NAMALWA (cell line): ENCODE results near the gene RPTOR.

ENCODE experiments used
- DNase-seq: peaks from one replicate; pipeline ENCODE4 v3.0.0-alpha.2; 2015; ENCODE audit warnings: low spot score

Gene RPTOR

DNA sequence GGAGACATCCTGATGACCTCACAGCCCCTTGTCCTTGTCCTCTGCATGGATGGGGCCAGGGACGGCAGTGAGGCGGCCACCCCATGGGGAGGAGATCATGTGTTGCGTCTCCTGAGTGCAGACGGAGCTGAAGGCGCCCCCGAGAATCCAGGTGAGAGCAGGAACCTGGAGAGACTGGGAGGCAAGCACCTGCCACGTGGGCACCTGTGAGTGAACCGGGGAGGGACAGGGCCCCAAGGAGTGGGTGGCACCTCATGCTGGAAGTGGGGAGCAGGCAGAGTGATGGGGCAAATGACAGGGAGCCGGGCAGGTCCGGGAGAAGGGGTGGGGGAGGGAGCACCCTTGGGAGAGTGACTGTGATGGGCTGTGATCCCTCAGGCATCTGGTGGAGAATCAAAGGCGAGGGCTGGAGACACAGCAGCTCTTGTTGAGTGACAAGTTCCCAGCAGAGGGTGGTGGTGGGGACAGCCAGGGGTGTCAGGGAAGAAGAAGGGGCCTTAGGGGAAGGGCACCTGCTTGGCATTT, 272.7 kb downstream of the RPTOR start:
- no peak for DNase-seq

DNA sequence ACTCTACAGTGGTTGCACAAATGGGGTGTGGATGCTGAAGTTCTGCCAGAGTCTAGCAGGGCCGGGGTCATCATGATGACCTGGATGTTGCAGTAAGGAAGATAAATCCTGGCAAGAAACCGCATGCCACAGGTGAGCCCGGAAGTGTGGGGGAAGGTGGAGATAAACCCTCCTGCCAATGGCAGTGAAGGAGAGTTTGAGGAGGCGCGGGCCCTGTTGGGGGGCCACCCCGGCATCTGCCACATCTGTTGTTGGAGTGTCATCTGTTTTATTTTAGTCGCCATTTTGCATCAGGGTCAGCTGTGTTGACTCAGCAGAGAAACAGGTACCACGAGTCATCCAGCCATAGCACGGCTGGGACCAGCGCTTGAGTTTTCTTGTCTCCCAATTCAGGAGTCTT, 273.2 kb downstream of the RPTOR start:
- DNase-seq: no peak

GRCh38 chr17:80818871-80819270, 274.2 kb downstream of the RPTOR start:
- no peak for DNase-seq

DNA sequence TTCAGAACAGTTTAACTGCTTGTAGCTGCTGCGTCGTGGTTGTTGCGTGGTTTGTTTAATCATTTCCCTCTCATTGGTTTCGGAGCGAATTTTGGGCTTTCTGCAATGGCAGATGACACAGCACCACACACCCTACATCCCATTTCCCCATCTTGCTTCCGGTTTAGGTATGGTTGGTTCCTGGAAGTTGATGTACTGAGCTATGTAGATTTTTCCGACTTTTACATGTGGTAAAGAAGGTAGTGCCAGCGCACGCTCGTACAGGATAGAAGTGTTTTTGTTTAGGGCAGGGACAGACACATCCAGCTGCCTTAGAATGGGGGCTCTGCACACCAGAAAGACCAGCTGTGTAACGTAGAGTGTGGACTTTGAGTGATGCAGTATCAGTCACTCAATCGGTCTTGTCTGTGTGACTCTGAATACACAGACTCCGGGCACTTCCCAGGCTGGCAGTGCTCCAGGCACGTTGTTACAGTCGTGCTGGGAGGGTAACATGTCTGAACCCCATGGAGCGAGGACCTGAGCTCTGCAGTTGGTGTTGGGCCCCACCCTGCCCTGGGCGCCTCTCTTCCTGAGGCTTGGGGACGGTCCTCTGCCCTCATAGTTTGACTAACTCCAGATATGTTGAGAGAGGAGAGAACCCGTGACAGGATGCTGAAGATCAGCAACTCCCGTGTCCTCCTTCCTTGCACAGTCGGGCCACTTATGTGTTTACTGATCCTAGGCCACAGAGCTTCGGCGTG, 275.0 kb downstream of the RPTOR start:
- no peak for DNase-seq

DNA sequence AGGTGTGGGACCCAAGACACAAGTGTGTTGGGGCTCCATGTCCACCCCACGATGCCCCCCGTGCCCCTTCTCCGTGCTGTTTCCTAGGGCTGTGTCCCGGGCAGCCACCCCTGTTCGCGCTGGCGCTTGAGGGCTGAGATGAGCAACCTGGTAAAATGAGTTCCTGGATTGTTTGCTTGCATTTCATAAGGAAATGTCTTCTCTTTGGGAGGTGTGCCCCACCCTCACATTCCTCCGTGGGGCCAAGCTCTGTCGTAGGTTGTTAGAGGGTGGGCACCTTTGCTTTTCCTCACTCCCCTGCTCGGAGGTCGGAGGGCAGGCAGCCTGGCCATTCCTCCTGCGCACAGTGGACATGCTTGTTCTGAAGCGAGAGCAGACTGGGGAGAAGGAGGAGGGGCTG, 275.7 kb downstream of the RPTOR start:
- no peak for DNase-seq

- DNase-seq: no peak
Observed at GRCh38 chr17:80821546-80821945, 276.9 kb downstream of the RPTOR start.

- no peak for DNase-seq
Observed at GRCh38 chr17:80822021-80822699, 277.5 kb downstream of the RPTOR start.

DNA sequence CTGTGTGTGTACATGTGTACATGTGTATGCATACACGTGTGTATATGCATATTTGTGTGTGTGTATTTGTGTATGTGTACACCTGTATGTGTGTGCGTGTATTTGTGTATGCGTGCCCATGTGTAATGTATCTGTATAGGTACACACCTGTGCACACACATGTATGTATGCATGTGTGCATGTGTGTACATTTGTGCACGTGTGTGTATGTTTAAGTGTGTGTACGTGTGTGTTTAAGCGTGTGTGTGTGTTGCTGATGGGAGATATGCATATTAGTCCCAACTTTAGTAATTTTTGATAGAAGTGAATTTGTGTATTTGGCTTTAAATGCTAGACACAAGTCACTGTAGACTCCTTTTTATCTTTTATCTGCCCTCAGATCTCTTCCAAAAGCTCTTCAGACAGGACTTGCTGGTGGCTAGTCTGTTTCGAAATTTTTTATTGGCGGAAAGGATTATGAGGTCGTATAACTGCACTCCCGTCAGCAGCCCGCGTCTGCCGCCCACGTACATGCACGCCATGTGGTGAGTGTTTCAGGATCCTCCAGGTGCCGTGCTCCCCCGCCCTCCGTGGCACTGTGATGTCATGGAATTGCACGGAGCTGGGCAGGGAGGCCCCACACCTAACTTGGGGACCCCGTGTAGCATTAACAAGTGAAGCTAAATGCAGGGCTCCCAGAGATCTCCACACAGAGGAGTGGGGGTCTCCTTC, 278.2 kb downstream of the RPTOR start:
- no peak for DNase-seq

GRCh38 chr17:80824549-80825470, 280.2 kb downstream of the RPTOR start:
- DNase-seq: no peak

DNA sequence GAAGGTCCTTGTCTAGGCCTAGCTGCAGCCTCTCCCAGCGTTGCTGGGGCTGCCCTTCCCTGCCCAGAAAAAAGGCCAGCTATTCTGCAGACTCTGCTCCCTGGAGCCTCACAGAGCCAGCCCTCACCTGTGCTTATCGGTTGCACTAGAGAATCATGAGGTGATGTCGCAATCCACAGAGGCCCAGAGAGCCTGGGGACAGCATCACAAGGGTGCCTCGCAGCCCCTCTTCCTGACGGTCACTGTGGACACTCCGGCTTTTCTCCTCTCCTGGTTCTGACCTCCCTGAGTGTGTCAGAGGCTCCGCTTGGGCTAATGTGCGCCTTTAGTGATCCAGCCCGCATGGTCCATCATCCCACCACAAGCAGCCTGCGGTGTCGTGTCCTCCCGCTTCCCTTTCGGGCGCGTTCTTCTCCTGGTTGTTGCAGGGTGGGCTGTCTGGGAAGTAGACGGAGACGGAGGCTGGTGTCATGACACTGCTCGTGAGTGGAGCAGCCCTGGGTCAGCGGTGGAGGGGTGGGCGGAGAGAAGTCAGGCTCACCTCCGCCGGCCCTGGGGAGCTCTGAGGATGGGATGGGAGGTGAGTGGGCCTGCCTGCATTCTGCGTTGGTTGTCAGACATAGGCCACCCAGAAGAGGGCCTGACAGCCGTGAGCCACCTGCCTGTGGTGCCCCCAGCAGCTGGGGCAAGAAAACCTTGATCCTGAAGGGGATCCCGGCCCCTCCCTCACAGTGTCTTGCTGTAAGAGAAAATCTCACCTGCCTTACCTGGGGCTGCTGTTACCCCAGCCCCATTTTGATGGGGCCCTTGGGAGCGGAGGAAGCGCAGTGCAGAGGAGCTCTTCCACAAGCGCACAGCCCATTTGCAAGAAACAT, 281.1 kb downstream of the RPTOR start:
- no peak for DNase-seq

- DNase-seq: no peak
Observed at GRCh38 chr17:80826346-80826954, 281.8 kb downstream of the RPTOR start.

- DNase-seq: no peak
Observed at GRCh38 chr17:80826955-80827645, 282.5 kb downstream of the RPTOR start.

- no peak for DNase-seq
Observed at GRCh38 chr17:80827646-80828643, 283.3 kb downstream of the RPTOR start.

- no peak for DNase-seq
Observed at GRCh38 chr17:80829166-80829813, 284.7 kb downstream of the RPTOR start.

DNA sequence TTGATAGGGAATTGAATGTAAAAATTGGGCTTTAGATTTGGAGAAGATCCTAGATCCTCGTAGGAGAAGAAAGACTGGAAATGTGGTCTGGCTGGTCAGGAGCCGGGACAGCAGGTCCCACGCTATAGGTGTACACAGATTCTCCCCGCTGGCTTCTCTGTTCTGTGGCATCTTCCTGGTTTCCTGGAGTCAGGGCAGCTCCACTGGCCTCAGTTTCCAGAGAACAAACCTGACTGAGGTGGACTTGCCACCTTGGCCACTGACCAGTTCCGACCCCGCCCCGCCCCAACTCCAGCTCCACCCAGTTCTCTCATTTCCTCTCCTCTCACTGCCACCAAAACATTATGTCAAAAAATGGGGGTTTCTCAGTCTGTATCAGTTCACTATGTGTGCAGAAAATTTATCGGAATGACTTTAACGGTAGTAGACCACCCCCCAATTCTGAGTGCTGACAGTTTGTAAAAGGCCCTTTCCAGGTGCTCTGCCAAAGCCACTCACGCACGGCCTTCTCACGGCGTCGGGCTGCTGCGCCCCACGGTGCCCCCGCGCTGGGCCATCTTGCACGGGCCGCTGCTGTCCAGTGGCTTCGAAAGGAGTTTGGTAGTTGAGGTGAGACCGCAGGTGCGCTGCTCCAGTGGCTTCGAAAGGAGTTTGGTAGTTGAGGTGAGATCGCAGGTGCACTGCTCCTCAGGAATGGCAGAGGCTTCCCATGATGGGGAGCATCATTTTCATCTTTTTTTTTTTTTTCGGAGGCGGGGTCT, 285.6 kb downstream of the RPTOR start:
- DNase-seq: no peak

DNA sequence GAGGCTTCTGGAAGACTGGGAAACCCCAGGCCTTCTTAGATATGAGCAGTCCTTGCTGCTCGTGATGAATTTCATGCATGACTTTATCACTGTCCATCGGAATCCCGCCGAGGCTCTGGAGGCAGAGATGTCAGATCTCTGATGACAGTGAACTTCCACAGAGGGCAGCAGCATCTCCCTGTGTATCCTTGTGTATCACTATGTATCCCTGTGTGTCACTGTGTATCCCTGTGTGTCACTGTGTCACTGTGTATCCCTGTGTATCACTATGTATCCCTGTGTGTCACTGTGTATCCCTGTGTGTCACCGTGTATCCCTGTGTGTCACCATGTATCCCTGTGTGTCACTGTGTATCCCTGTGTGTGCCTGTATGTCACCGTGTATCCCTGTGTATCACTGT, 286.9 kb downstream of the RPTOR start:
- DNase-seq: no peak

GRCh38 chr17:80832266-80832676, 287.6 kb downstream of the RPTOR start:
- no peak for DNase-seq
